Heart left ventricle (tissue), 16 donors: ENCODE data around the gene KRIT1. TPM values are rescaled to one million over a fixed set of nuclear protein-coding genes. Genes with fewer than 3 reads are reported as not detected.
"Not testable (repeated sequence)": the region's sequence is repeated elsewhere in the genome, so short reads cannot be mapped to it uniquely, and the experiment has no call there.

Experiments used
- ATAC-seq, 4 donors: fragments of 200-7000 bp; cut with Tn5 transposase; one replicate each; pipeline ENCODE4 v1.9.1; 2020 to 2022; ENCODE audit warnings: moderate library complexity in 4 of 4, mild to moderate bottlenecking in 3 of 4, moderate number of reproducible peaks in 1 of 4
- DNase-seq, 5 donors: peaks; one replicate each; pipeline ENCODE4 v3.0.0-alpha.2; 2020
- H3K27ac ChIP-seq, 12 donors: fragments of 200-600 bp; sonication (generic) in 4 of 12; one replicate each; pipeline versions ENCODE4 v1.5.0 to v1.8.0; 2016 to 2022; ENCODE audit warnings: mild to moderate bottlenecking in 2 of 12
- H3K27me3 ChIP-seq, 9 donors: fragments of 200-600 bp; sonication (generic) in 2 of 9; one replicate each; pipeline versions ENCODE4 v1.5.1 to v1.8.0; 2016 to 2022; ENCODE audit warnings: mild to moderate bottlenecking in 3 of 9
- H3K36me3 ChIP-seq, 9 donors: fragments of 200-600 bp; sonication (generic) in 2 of 9; one replicate each; pipeline versions ENCODE4 v1.5.0 to v1.8.0; 2018 to 2022; ENCODE audit warnings: mild to moderate bottlenecking in 2 of 9
- H3K4me1 ChIP-seq, 12 donors: fragments of 200-600 bp; sonication (generic) in 4 of 12; one replicate each; pipeline versions ENCODE4 v1.5.0 to v1.8.0; 2016 to 2022; ENCODE audit warnings: mild to moderate bottlenecking in 3 of 12
- H3K4me3 ChIP-seq, 12 donors: fragments of 200-600 bp; sonication (generic) in 4 of 12; one replicate each; pipeline versions ENCODE4 v1.5.0 to v1.8.0; 2017 to 2022; ENCODE audit warnings: mild to moderate bottlenecking in 9 of 12, moderate library complexity in 4 of 12
- H3K9me3 ChIP-seq, 12 donors: fragments of 200-600 bp; sonication (generic) in 4 of 12; one replicate each; pipeline versions ENCODE4 v1.5.0 to v1.8.0; 2016 to 2022; ENCODE audit warnings: mild to moderate bottlenecking in 1 of 12
- CTCF ChIP-seq, 12 donors: fragments of 200-600 bp; sonication (generic) in 4 of 12; IDR thresholded peaks; one replicate each; pipeline versions ENCODE4 v1.5.0 to v1.8.0; 2018 to 2022; ENCODE audit warnings: antibody characterized with exemption in 12 of 12, mild to moderate bottlenecking in 5 of 12
- POLR2A ChIP-seq, 2 donors: fragments of 450-650 bp; IDR thresholded peaks; one replicate each; pipeline ENCODE4 v1.6.1; 2017; ENCODE audit warnings: antibody characterized with exemption in 2 of 2, mild to moderate bottlenecking in 2 of 2, moderate library complexity in 2 of 2
- WGBS, 4 donors: extraction: QIAGEN DNeasy Blood & Tissue Kit in 2 of 4; methylation state at CpG; one replicate each; pipeline versions ENCODE4 v1.1.5 to v1.1.7; 2013 to 2018; 5-methylcytosine and 5-hydroxymethylcytosine counted together
- intact Hi-C, 10 donors: fragments of 100-400 bp; cut with DNase I; formaldehyde crosslinking; loops; one replicate each; pipeline versions ENCODE4 v1.11.1 to v1.14.2; 2022
- polyA plus RNA-seq, 2 donors: library from polyadenylated mRNA; stranded (reverse); fragments of 200-250 nt; gene quantifications; one replicate each; pipeline ENCODE4 v1.2.3, GENCODE V29; 2013
- total RNA-seq, 9 donors: library from RNA; depleted of rRNA in 2 of 9; stranded (reverse); fragments of >200 nt in 2 of 9; fragmentation: NEBNext Ultra II Directional in 3 of 9; extraction: Animal tissue kit (Norgen Biotek cat#: 25700) in 3 of 9; gene quantifications; one replicate each; pipeline versions ENCODE4 v1.1.0 to v1.2.4, GENCODE V29; 2016 to 2023
- donor health status: ischemic (EF 13 %, LVEDD 7.1; RV severe dilation, severe dysfunction).
- donor health status: healthy with polysubstance abuse.
- donor health status: DM: no; HTN: yes; CAD: no.
- donor health status: DM: no; HTN: no; CAD: no.
- donor health status: ischemic (EF 25% LVEDD 6.9; RV normal size, moderate dysfunction).
- donor health status: ischemic (EF 25% LVEDD 5.7; RV mildly dilated, moderate dysfunction).
- donor health status: healthy.
- donor health status: DM: yes; HTN: yes; CAD: no.
- donor health status: ischemic (EF 35%, LVEDD 5.7; RV mildly dilated, moderate dysfunction).
- donor health status: nonischemic (EF 11% LVEDD 7.7; RV severe dilation, severe dysfunction).
- donor health status: DM: yes; HTN: yes; CAD: no.
- donor health status: PGD.
- donor health status: ischemic (EF 29% LVEDD 5.4; RV normal size, mild dysfunction).
- donor health status: nonischemic (EF 23%, LVEDD 6.1; RV moderate dilation, normal function).

KRIT1 gene
- total and polyA plus RNA-seq, 11 donors = 13.0 to 45.0 (median 28.9) TPM

- no peak for DNase-seq
- H3K9me3 ChIP-seq = peaks cover 0 to 37% (median 0%) of the 10 kb centered on the region in 12 donors
- no peak for ATAC-seq
- TF ChIP-seq POLR2A (IDR thresholded peaks at IDR 0.05) (no peak), CTCF (IDR thresholded peaks at IDR 0.05) (no peak)
- no peaks in the 10 kb centered on the region for H3K27me3 ChIP-seq
- WGBS, 4 donors = 92 to 94% (median 93%) methylated on average over 3 of the region's 3 CpGs
- intact Hi-C loops = no loop called here
- H3K4me1 ChIP-seq = no peaks in the 10 kb centered on the region
- H3K4me3 ChIP-seq = no peak overlapping the region
- H3K36me3 ChIP-seq = peaks cover 0 to 15% (median 3%) of the 10 kb centered on the region in 9 donors
- H3K27ac ChIP-seq = no peak overlapping the region
Observed at GRCh38 chr7:92192326-92192725, 53.4 kb downstream of the KRIT1 start.

- not testable (repeated sequence) for H3K36me3 ChIP-seq
- peaks cover 0 to 44% (median 0%) of the 10 kb centered on the region in 12 donors for H3K9me3 ChIP-seq
- WGBS, 4 donors = 94 to 96% (median 94%) methylated on average over 14 to 15 of the region's 15 CpGs
Observed at GRCh38 chr7:92189246-92189645, 56.5 kb downstream of the KRIT1 start.

GRCh38 chr7:92184294-92184693 lies 61.4 kb downstream of the KRIT1 start:
- H3K4me3 ChIP-seq, H3K27me3 ChIP-seq, DNase-seq, ATAC-seq, intact Hi-C loops, H3K36me3 ChIP-seq, H3K27ac ChIP-seq, H3K4me1 ChIP-seq: not testable (repeated sequence)
- H3K9me3 ChIP-seq = peaks cover 0 to 33% (median 0%) of the 10 kb centered on the region in 12 donors
- WGBS, 4 donors = 89 to 100% (median 92%) methylated on average over 1 of the region's 1 CpG

More at GRCh38 chr7:92189246-92189645, 56.5 kb downstream of the KRIT1 start:
- H3K4me3 ChIP-seq, ATAC-seq, DNase-seq, H3K4me1 ChIP-seq, intact Hi-C loops, H3K27ac ChIP-seq, H3K27me3 ChIP-seq: not testable (repeated sequence)

GRCh38 chr7:92178928-92179924 lies 66.5 kb downstream of the KRIT1 start, which contains the start of gene LRRD1:
TSS of gene LRRD1 (minus strand) at chr7:92179142. CDS start at chr7:92165202, 13,940 bp downstream.
- peak within 1 kb of the TSS in 11 of 12 donors; percentile 10 to 85 (median 70) for H3K27ac ChIP-seq
- peaks cover 0 to 11% (median 0%) of the 10 kb centered on the region in 12 donors for H3K9me3 ChIP-seq
- no peaks in the 10 kb centered on the region for H3K27me3 ChIP-seq
- TF ChIP-seq CTCF (IDR thresholded peaks at IDR 0.05) (peak; percentile 95 to 100 (median 98)), POLR2A (IDR thresholded peaks at IDR 0.05) (no peak)
- DNase-seq (peak; percentile 82 to 94 (median 87)), ATAC-seq (peak; percentile 91 to 99 (median 98))
- H3K4me3 ChIP-seq = peak within 1 kb of the TSS; percentile 16 to 67 (median 60)
- intact Hi-C loops = loop anchor here in 6 of 10 donors (2.0 to 10.0 kb wide), 3 partner anchors 266 to 268 kb away; partner anchors contain the start of gene GATAD1 (in 6 of the 6)
- peaks cover 0 to 9% (median 0%) of the 10 kb centered on the region in 12 donors for H3K4me1 ChIP-seq
- 8 to 23% (median 13%) methylated on average over 19 to 60 of the region's 60 CpGs for WGBS, 4 donors
- no peaks in the 10 kb centered on the region for H3K36me3 ChIP-seq

- Histone ChIP-seq H3K4me1 (peaks cover 0 to 9% (median 0%) of the 10 kb centered on the region in 12 donors), H3K27me3 (no peaks in the 10 kb centered on the region), H3K36me3 (no peaks in the 10 kb centered on the region), H3K27ac (no peak overlapping the region), H3K4me3 (no peak overlapping the region), H3K9me3 (no peaks in the 10 kb centered on the region)
- intact Hi-C loops = loop anchor here in 5 of 10 donors (5.0 to 10.0 kb wide), 2 partner anchors 267 to 270 kb away; partner anchors contain the start of gene GATAD1 (in 5 of the 5)
- TF ChIP-seq CTCF (IDR thresholded peaks at IDR 0.05) (no peak), POLR2A (IDR thresholded peaks at IDR 0.05) (no peak)
- DNase-seq = no peak
- ATAC-seq = no peak
Observed at GRCh38 chr7:92177362-92177761, 68.4 kb downstream of the KRIT1 start.

- ATAC-seq, DNase-seq, H3K4me3 ChIP-seq, H3K27me3 ChIP-seq, H3K4me1 ChIP-seq, H3K36me3 ChIP-seq, H3K27ac ChIP-seq, intact Hi-C loops: not testable (repeated sequence)
- WGBS, 4 donors = 73 to 84% (median 80%) methylated on average over 2 of the region's 2 CpGs
- H3K9me3 ChIP-seq = peaks cover 0 to 12% (median 2%) of the 10 kb centered on the region in 12 donors
Observed at GRCh38 chr7:92169529-92169928, 76.2 kb downstream of the KRIT1 start.
